NCI-H146 treated with DMSO at 0.1 percent for 48 hours (cell line): ENCODE results near the gene KLC1.
"Not testable (repeated sequence)": the region's sequence is repeated elsewhere in the genome, so short reads cannot be mapped to it uniquely, and the experiment has no call there.

ENCODE experiments used
- DNase-seq: peaks from one replicate; lab custom pipeline; 2025; ENCODE audit not compliant: unreplicated experiment; lab: John Stamatoyannopoulos, UW

The KLC1 gene

GRCh38 chr14:103628684-103629502, at the start of gene KLC1:
TSS of gene KLC1 (plus strand) at chr14:103629211. CDS start at chr14:103654565, 25,354 bp downstream.
- peak; percentile 62 for DNase-seq

GRCh38 chr14:103581206-103581605, 47.8 kb upstream of the KLC1 start:
- DNase-seq, result no peak

DNA sequence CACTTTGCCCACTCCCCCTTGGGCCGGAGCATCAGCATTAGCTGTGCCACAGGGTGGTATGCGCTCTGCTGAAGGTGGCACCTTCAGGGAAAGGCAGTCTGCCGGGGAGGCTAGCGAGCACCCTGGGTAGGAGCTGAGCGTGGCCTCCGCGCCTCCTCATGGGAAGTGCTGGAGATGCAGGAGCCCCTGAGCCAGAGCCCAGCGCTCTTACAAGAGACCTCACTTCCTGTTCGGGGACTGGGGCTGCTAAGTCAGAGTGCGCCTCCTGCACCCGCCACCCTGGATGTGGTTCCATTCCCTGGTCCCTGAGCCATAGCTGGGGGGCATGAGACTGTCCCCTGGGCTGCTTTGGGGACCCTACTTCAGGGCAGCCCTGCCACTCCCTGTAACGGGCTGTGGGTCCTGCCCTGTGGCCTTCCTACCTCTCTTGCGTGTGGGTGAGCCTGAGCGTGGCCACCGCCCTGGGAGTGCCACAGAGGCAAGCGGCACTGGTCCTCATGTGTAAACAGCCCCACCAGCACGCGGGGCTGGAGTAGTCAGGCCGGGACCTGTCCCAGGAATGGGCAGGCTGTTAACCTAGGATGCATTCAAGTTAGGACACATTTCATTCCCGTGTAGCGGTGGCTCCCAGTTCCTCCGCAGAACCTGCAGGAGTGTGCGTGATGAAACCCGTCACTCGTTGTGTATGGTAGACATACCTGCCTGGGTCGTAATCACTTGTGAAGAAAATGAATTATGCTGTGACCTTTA, 46.9 kb upstream of the KLC1 start:
- DNase-seq, result no peak

DNA sequence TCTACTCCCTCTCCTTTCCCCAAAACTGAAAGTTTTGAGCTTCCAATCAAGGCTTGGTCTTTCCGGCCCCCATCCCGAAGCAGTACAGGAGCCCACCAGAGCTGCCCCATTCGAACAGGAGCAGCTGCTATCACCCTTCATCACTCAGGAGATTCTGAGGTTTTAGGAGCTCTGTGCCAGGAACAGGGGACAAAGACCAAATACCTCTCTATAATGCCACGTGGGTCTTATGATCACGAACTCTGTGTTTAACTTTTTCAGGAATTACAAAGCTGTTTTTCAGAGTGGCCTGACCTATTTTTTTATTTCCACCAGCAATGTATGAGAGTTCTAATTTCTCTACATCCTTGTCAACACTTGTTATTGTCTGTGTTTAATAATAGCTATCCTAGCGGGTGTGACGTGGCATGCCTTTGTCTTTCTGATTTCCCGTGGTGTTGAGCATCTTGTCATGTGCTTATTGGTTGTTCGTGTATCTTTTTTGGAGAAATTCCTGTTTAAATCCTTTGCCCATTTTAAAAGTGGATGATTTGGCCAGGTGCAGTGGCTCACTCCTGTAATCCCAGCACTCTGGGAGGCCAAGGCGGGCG, 44.6 kb upstream of the KLC1 start:
- DNase-seq, result no peak

GRCh38 chr14:103593577-103593976, 35.4 kb upstream of the KLC1 start:
- DNase-seq, result no peak

DNA sequence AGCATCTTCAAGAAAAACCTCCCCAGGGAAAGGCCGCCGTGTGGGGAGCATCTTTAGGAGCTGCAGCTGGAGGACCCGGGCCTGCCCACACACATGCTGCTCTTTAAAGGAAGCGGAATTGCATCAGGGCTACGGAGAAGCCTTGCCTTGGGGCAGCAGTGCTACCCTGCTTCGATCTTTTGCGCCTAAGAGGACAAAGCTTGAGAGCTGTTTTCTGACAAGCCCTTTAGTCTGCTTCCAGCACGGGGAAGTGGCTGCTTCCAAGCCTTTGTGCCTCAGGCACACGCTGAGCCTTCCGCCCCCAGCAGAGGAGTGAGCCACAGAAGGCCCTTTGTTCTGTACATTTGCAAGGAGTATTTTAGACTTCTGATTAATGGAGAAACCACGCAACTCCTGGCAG, 34.7 kb upstream of the KLC1 start:
- peak; percentile 28 for DNase-seq

- DNase-seq, result no peak
These were observed 31.2 kb upstream of the KLC1 start for GRCh38 chr14:103597623-103598377.

DNA sequence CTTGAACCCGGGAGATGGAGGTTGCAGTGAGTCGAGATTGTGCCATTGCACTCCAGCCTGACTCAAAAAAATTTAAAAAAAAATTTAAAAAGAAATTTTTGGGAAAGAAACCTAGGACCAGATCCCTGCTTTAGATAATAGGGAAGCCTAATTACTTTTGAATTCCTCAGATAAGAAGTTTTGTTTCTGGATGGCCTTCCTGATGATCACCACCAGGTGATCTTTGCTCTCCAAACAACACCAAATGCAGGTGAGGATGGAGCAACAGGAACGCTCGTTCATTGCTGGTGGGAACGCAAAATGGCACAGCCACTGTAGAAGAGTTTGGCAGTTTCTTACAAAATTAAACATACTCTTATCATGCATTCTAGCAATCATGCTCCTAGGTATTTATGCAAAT, 28.5 kb upstream of the KLC1 start:
- DNase-seq, result no peak

- DNase-seq, result no peak
These were observed 24.4 kb upstream of the KLC1 start for GRCh38 chr14:103604620-103605019.

GRCh38 chr14:103606963-103607668, 21.9 kb upstream of the KLC1 start:
- DNase-seq, result peak; percentile 94

- DNase-seq, result no peak
These were observed 21.2 kb upstream of the KLC1 start for GRCh38 chr14:103607822-103608221.

- DNase-seq, result not testable (repeated sequence)
These were observed 19.9 kb upstream of the KLC1 start for GRCh38 chr14:103609081-103609480.

DNA sequence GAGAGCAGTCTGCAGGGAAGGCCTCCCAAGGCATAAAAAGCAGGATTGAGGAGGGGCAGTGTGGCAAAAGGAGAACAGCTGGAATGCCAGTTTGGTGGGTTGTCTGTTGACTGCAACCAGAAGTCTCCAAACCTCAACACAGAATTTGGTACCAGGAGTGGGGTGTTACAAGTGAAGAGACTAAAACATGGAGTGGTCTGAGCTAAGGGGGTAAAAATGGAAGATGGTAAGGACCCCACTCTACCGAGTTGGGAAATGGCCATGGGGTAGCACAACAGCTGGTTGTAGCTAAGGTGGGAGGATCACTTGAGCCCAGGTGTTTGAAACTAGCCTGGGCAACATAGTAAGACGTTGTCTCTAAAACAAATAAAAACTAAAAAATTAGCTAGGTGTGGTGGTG, 17.8 kb upstream of the KLC1 start:
- no peak for DNase-seq

GRCh38 chr14:103613517-103613916, 15.5 kb upstream of the KLC1 start:
- DNase-seq, result no peak

- DNase-seq, result no peak
These were observed 12.2 kb upstream of the KLC1 start for GRCh38 chr14:103616635-103617300.

DNA sequence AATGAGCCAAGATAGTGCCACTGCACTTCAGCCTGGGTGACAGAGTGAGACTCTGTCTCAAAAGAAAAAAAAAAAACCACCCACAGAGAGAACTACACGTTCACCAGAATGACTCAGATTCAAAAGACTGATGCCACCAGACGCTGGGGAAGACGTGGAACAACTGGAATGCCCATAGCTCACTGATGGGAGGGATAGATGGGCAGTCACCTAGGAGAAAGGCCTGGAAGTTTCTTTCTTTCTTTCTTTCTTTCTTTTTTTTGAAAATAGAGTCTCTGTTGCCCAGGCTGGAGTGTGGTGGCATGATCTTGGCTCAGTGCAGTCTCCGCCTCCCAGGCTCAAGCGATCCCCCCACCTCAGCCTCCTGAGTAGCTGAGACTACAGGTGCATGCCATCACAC, 10.0 kb upstream of the KLC1 start:
- no peak for DNase-seq

GRCh38 chr14:103621860-103622259, 7.2 kb upstream of the KLC1 start:
- DNase-seq, result no peak

- DNase-seq, result no peak
These were observed 5.7 kb upstream of the KLC1 start for GRCh38 chr14:103623308-103623707.

DNA sequence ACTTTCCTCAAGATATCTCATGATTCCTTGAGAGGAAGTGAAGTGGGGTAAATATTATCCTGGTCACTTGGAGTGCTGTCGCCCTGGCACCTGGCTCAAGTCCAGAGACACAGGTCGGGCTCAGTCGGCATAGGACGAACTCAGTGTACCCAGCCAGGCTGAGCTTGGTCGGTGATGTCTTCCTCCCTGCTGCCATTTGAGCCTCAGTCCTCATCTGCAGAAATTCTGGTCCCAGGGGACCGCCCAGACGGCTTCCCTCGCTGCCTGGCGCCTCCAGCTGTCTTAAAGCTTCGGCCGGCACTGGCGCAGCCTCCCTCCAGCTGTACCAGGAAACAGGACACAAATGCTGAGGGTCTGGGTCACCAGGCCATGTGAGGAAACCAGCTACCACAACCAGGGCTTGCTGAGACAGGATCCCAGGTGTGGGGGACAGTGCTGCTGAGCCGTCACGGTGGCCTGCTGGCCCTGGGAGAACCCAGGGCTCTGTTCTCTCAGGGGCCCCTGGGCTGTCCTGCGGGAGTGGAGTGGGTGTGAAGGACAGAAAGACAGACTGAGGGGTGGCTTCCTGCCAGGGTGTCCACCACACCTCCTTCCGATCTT, 5.0 kb upstream of the KLC1 start:
- no peak for DNase-seq

GRCh38 chr14:103624860-103625259, 4.2 kb upstream of the KLC1 start:
- DNase-seq, result no peak
